Stimulated activated CD4-positive, alpha-beta T cell treated with anti-CD3 and anti-CD28 coated beads, Interleukin-4, amount 100 ng/mL, for 48 hours (primary cell): ENCODE data around the gene SMYD4.
"Not testable (repeated sequence)": the region's sequence is repeated elsewhere in the genome, so short reads cannot be mapped to it uniquely, and the experiment has no call there.

Experiments
- DNase-seq, 2 donors: peaks; one replicate each; pipeline ENCODE4 v3.0.0-alpha.2; 2020; ENCODE audit warnings: low read depth in 2 of 2

Gene SMYD4

GRCh38 chr17:1755252-1755826, 74.4 kb downstream of the SMYD4 start:
- DNase-seq = no peak

- no peak for DNase-seq
Measured at GRCh38 chr17:1754430-1755112, 75.1 kb downstream of the SMYD4 start.

- DNase-seq = no peak
Measured at GRCh38 chr17:1753767-1754429, 75.8 kb downstream of the SMYD4 start.

- no peak for DNase-seq
Measured at GRCh38 chr17:1752425-1753262, 77.1 kb downstream of the SMYD4 start.

GRCh38 chr17:1750628-1751027, 79.1 kb downstream of the SMYD4 start:
- DNase-seq = no peak

GRCh38 chr17:1746975-1747543, 82.6 kb downstream of the SMYD4 start:
- no peak for DNase-seq

GRCh38 chr17:1745513-1746020, 84.1 kb downstream of the SMYD4 start:
- DNase-seq = no peak

GRCh38 chr17:1744551-1745512, 84.9 kb downstream of the SMYD4 start:
- no peak for DNase-seq

GRCh38 chr17:1743088-1743439, 86.6 kb downstream of the SMYD4 start:
- DNase-seq = no peak

GRCh38 chr17:1742371-1743087, 87.2 kb downstream of the SMYD4 start, which contains the start of gene SERPINF2:
TSS of gene SERPINF2 (plus strand) at chr17:1742871. CDS start at chr17:1744996, 2,125 bp downstream.
- DNase-seq = no peak

- not testable (repeated sequence) for DNase-seq
Measured at GRCh38 chr17:1741899-1742298, 87.8 kb downstream of the SMYD4 start.

- DNase-seq = no peak
Measured at GRCh38 chr17:1737531-1738291, 92.0 kb downstream of the SMYD4 start.

GRCh38 chr17:1736348-1737281, 93.1 kb downstream of the SMYD4 start:
- peak; percentile 47 to 63 for DNase-seq

- DNase-seq = no peak
Measured at GRCh38 chr17:1735834-1736347, 93.8 kb downstream of the SMYD4 start.

GRCh38 chr17:1735418-1735817, 94.3 kb downstream of the SMYD4 start:
- no peak for DNase-seq

GRCh38 chr17:1733759-1734158, 95.9 kb downstream of the SMYD4 start:
- no peak for DNase-seq

GRCh38 chr17:1732833-1733321, 96.8 kb downstream of the SMYD4 start:
- DNase-seq = no peak
